IPS-NIHi7 (cell line): ENCODE data around the gene TPST2.

Source experiments
- DNase-seq: peaks from one replicate; pipeline ENCODE4 v3.0.0; 2012; ENCODE audit warnings: mixed read lengths; ENCODE audit errors: extremely low spot score

TPST2 gene

DNA sequence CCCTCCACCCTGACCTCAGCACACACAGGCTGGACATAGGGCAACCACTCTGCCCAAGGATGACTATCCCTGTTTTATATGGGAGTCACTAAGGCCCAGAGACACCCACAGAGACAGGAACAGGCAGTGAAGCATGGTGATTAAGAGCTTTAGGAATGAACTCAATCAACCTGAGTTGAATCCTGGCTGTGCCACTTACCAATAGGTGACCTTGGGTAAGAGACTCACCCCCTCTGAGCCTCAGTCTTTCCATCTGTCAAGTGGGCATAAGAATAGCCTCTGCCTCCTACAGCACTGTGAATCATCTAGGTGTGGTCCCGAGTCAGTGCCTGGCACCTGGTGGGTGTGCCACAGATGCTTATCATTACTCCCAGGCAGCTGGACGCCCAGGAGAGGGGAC, 21.1 kb upstream of the TPST2 start:
- no peak for DNase-seq

DNA sequence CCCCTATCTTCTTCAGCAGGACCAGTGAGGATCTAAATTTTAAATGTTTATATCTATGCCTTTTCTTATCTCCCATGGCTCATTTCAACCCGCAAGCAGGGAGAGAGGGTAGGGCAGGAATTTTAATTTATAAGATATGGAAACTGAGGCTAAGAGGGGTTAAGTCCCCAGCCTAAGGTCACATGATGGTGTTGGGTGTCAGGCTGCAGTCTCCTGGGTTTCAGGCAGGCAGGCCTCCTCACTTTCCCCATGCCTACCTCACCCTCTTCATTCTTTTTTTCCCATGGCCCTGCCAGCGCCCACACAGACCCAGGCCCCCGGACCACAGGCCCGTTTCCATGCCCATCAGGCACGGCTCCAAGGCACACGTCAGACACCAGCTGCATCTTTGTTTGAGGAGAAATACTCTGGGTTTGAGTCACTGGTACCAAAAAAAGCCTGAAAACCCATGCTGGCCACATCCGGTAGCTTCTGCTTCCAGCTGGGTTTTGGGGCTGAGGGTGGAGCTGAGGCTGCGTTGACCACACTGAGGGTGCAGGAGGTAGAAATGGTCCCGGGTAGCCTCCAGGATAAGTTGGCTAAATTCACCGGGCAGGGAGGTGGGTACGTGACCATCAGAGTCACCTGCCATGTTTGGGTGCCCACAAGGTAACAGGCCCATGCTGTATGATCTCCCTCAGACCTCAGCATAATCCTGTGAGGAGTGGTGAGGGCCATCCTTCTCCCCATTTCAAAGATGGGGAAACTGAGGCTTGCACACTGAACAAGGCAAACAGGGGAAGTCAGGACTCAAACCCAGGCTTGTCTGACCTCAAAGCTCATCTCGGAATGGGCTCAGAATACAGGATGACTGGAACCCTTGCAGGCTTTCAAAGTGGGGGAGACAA, 20.4 kb upstream of the TPST2 start:
- no peak for DNase-seq

DNA sequence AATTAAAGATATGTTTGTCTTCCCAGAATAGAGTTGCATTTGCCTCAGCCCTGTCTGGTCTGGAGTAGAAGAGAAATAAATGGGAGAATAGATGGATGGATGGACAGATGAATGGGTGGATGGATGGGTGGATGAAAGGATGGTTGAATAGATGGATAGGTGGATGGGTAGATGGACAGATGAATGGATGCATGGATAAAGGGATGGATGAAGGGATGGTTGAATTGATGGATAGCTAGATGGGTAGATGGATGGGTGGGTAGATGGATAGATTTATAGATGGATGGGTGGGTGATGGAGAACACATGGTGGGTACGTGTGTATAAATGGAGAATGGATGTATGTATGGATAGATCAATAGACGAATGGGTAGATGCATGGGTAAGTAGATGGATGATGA, 19.4 kb upstream of the TPST2 start:
- no peak for DNase-seq

DNA sequence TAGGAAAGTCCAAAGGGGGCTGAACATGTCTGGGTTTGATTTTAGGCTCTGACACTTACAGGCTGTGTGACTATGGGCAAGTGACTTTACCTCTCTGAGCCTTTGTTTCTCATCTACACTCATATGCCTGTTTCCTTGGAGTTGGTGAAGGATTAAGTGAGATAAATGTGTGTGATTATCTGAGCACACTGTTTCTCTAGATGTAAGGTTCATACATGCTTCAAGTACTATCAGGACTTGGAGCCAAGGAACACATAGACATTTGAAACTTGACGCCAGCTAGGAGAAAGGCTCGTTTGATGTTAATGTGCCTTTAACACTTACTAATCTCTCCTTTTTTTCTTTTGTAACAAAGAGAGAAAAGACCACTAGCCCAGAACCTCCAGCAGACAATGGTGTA, 18.2 kb upstream of the TPST2 start:
- no peak for DNase-seq

DNA sequence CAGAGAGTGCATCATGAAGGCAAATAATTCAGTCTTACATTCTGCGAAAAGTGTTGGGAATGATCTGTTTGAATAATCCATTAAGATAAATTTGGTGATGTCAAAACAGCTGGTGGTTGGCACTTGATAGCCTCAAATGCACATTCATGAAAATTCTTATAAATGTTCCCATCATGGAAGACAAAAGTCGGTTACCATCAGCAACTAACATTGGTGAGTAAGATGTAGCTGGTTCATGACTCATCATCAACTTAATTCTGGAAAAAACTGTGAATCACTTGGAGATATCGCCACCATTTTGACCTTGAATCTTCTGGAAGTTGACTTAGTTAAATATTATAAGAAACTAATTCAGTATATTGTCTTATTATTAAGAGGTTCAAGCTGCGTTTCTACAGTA, 16.7 kb upstream of the TPST2 start:
- DNase-seq = no peak

DNA sequence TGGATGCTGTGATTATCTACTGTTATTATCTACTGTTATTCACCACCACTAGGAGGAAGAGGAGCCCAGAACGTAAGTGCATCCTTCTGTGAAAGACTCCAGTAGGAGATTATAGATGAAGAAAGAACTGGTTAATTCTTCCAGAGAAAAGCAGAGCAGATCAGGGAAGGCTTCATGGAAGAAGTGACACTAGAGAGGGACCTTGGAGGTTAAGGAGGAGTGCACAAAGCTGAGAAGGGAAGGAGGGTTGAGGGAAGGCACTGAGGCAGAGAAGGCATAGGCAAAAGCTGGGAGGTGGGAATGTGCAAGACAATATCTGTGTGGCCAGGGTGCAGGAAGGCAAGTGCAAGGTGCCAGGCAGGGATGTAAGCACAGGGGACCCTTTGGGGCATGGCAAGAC, 14.4 kb upstream of the TPST2 start:
- no peak for DNase-seq

DNA sequence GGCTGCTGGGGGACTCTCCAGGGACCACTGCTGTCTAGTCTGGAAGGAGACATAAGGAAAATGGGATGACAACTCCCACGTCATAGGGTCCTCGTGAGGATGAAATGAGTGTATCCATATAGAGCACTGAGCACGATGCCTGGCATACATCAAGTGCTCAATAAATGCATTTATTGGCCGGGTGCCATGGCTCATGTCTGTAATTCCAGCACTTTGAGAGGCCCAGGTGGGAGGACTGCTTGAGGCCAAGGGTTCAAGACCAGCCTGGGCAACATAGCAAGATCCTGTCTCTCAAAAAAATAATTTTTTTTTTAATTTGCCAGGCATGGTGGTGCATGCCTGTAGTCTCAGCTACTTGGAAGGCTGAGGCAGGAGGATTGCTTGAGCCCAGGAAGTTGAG, 12.2 kb upstream of the TPST2 start:
- DNase-seq = no peak

DNA sequence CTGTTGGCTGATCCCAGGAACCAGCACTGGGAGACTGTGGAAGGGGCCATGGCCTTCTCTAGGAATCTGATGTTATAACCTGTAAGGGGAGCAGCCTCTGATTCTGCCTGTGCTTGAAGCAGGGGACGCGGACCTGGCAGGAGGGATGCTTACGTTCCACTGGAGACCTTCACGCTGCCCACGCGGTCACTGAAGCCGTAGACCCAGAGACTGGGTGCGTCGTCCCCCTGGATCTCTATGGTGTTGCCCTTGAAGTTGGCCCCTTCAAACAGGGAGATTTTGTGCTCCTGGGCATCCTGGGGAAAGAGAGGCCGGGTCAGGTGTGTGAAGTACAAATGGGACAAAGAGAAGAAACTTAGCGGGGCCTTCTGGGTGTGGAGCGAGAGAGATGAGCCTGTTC, 11.8 kb upstream of the TPST2 start:
- DNase-seq = no peak

DNA sequence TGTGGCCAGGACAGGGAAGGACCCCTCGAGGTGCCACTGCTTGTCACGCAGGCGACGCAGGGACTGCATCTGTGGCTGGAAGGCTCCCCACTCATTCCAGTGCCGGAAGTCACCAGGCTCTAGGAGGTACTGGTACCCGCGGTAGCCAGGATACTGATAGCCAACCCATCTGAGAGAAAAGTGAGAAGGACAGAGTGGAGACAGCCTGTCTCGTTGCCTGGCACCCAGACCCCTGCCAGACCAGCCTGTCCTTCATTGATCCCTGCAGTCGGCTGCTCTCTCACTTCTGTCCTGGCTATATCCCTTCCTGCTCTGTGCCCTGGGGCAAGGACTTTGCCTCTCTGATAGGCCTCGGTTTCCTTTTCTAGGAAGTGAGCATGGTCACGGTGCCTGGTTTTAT, 9.6 kb upstream of the TPST2 start:
- DNase-seq = no peak

DNA sequence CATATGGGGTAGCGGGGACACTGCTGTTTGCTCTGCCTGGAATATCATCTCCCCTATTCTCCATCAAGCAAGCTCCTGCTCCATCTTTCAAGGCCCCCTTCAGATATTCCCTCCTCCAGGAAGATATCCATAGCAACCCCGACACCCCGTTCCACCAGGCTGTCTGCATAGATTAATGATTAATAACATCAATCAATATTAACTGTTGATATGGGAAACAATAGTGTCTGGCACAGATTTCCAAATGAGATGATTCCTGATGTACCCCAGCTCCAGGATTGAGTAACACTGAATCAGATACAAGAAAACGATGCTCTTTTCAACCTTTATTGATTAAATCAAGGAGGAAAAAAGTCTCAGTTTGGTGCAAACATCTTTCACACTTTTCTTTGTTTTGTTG, 7.5 kb upstream of the TPST2 start:
- DNase-seq = no peak

DNA sequence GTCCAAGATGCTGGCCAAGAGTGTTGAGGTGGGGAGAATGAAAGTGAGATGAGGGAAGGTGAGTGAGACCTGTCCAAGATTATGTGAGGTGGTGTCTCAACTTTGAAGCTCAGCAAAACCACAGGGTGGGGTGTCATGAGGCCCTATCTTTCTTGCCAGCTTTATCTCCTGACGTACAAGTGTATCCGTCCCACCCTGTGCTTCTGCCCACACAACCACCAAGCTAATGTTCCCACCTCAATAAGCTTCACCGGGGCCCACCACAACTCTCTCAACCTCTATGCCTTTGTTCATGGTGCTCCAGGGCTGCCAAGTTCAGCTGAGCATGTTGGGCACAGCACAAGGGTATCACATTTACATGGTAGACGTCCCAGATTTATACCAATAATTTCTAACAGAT, 7.1 kb upstream of the TPST2 start:
- no peak for DNase-seq

DNA sequence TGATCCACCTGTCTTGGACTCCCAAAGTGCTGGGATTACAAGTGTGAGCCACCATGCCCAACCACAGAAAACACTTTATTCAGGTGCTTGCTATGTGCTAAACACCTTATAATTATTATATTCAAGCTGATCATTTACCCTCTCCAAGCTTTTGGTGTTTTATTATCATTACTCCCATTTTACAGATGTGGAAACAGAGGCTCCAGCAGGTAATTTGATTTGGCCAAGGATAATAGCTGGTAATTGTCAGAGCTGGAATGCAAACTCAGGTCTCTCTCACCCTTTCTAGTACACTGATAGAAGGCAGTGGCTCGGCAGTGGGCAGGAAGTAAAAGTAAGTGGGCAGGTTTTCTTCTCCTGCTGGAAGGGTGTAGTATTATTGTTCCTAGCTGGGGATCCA, 3.8 kb upstream of the TPST2 start:
- DNase-seq = no peak

DNA sequence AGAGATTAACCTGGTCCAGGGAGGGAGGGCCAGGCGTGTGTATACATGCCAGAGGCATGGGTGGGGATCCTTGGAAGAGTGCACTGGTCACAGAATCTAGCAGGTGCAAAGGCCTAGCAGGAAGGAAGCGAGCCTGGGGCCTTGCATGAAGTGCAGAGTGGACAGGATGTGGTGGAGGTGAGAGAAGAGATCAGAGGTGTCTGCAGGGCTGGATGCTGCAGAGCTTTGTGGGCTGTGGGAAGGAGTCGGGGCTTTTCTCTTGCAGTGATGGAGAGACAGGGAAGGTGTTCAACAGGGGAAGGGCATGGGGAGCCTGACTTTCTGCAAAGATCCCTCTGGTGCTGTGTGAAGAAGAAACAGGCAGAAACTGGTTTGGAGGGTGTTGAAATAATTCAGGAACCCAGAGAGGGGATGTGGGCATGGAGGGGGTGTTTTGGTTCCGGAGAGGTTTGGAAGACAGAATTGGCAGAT, 2.5 kb upstream of the TPST2 start:
- DNase-seq = no peak

DNA sequence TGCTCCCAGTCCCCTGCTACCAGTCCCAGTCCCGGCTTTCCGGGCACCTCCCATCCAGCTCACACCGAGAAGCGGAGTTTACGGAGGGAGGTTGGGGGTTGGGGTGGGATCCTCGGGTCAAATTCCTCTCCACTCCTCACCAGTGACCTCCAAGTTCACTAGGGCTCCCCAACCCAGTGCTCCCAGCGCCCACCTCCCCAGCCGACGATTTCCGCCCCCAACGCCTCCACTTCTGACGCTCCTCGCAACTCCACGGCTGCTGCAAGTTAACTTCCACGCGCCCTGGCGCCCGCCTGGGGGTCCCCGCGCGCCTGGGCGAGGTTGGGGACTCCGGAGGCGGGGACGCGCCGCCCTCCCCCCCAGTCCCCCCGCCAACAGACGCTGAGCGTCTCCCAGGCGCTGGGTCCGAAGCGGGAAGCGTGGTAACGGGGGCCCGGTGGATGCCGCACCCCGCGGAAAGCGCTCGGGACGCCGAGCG, 526 bp downstream of the TPST2 start:
- DNase-seq = peak; percentile 45

DNA sequence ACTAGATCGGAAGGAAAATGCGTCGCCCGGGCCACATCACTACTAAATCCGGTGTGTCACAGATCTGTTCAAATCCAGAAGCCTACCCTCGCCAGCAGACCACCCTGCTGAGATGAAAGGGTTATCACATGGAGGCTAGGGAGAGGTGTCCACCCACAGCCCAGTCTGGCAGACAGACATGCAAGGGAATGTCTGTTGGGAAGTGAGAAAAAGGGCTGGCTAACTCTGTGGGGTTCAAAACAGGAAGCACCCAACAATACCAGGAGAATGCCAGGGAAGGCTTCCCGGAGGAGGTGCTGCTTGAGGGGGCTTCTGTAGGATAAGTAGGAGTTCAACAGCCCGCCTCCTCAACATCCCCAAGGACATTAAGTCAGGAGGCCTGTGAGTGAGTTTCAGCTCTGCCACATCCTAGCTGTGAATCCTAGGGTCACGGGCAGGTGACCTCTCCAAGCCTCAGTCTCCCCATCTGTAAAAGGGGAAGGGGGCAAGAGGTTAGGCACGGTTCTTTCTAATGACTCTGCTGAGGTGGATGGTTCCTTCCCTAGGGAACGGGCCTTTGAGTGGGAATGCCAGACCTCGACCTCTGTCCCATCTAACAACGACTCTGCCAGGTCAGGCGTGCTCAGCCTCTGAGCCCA, 1.1 kb downstream of the TPST2 start:
- DNase-seq = no peak

DNA sequence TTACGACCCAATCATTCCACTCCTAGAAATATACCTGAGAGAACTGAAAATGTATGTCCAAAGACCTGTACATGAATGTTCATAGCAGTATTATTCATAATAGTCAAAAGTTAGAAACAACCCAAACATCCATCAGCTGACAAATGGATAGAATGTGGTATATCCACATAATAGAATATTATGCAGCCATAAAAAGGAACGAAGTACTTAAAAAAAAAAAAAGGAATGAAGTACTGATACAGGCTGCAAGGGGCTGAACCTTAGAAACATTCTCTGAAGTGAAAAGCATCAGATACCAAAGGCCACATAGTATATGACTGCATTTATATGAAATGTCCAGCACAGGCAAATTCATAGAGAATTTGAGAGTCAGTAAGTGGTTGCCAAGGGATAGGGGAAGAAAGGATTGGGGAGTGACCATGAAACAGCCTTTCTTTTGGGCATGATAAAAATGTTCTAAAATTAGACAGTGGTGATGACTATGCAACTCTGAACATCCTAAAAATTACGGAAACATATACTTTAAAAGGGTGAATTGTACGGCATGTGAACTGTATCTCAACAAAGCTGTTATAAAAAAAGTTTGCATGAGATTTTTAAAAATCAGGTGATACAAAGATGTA, 1.8 kb downstream of the TPST2 start:
- no peak for DNase-seq

DNA sequence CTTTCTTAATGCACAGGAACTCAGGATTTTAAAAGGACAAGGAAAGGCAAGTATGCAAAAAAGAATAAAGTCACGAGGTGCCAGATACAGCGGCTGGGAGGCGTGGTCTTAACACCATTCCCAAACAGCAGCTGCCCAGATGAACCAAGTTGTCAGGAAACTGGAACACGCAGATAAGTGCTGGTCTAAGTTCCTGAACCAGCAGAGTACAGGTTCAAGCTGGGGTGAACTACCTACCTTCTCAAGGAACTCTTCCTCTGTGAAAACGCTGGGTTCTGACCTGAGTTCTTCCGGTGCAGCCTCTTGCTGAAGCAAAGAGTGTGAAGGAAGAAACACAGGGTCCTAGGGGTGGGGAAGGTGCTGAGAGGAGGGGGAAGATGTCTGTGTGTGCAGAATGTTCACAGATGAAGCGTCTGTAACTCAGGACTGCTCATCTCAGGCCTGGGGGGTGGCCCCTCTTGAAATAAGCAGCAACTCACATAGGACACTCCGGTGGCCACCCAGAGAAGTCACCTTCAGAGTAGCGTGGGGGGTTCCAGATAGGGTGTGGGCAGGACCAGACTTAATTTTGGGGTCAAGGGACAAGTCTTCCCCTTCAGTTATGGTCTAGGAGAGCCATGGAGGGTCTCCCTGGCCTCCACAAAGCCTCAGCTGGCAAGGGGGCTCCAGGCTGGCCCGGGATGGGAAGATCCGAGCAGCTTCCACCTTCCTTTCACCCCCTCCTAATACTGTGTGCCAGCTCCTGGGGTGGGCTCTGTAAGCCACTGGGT, 3.2 kb downstream of the TPST2 start:
- DNase-seq = no peak

DNA sequence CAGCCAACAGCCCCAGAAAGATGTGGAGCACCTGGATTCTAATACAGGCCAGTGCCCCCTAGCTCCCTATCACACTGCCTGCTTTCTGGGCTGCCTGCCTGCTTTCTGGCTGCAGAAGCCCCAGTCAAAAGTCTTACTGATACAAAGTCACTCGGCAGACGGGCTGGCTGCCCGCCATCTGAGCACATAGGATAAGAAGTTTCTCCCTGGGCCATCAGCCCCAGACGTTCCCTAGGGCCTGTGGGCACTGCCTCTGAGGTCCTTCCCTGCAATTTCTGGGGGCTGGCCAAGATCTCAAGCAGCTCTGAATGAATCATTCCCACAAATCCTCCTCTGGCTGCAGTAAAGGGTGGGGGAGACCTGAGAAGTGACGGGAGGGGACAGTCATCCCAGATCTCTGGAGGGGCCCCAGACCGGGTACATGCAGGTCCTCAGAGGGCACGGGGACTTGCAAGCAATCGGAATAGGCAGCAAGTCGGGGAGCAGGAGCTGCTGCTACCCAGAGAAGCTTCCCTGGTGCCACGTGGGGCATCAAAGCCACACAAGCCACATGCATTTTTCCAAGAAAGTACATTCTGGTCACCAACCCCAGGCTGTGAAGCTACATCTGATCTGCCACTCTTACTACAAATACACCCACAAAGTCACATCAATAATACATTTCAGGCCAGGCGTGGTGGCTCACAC, 4.7 kb downstream of the TPST2 start:
- no peak for DNase-seq

DNA sequence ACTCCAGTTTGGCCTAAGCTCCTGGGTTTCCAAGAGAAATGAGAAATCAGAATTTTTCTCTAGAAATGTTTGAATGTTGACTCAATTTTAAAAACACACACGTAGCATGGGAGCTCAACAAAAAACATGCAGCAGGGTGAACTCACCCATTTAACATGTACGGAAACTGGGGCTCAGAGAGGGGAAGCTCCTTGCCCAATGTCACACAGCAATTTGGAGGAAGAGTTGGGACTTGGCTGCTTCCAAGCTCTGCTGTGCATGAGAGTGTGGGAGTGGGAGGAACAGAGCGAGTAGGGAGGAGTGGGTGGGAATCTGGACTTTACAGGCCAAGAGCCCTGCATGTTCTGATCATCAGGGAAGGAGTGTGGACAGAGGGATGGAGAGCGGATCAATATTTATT, 5.9 kb downstream of the TPST2 start:
- no peak for DNase-seq

DNA sequence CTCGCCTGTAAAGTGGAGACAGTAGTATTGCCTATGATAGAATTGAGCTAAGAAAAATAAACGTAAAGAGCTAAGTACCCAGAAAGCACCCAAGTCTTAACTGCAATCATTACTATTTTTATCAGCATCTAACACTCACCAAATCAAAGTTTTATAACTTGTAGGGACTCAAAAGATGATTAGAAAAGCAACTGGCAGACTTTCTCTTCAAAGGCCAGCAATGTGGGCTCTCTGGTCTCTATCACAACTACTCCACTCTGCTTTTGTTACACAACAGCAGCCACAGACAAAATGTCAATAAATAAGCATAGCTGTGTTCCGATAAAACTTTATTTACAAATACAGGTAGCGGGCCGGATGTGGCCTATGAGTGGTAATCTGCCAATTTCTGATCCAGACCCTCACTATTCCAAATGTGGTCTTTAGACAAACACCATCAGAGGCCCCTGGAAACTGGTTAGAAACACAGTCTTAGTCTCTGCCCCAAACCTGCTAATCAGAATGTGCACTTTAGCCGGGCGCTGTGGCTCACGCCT, 8.2 kb downstream of the TPST2 start:
- DNase-seq = no peak

DNA sequence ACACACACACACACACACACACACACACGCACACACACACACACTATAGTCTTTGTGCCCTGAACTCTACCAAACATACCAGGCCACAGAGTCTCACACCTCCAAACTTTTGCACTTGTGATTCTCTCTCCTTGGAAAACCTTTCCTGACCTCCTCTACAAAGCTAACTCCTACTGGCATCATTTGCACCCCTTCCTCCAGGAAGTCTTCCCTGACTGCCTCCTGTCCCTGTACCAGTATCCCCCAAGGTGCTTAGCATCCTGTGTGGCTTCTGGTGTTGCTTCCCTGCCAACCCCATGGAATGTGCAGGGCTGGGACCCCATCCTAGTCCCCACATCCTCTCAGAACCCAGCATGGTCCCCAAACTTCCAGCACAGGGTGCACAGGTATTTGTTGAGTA, 8.9 kb downstream of the TPST2 start:
- DNase-seq = no peak
